22Rv1 (cell line): Measurements from ENCODE around the gene ARHGAP42.

Experiments used
- CTCF ChIP-seq: fragments of 450-650 bp; IDR thresholded peaks from 2 replicates; pipeline ENCODE4 v1.5.1; 2017; ENCODE audit warnings: mild to moderate bottlenecking
- ZFX ChIP-seq: fragments of 450-650 bp; IDR thresholded peaks from 2 replicates; pipeline ENCODE4 v1.6.1; 2017; ENCODE audit warnings: antibody characterized with exemption, borderline replicate concordance

GRCh38 chr11:100769165-100769564 lies 82.1 kb downstream of the ARHGAP42 start:
- TF ChIP-seq CTCF = no peak
- no peak for TF ChIP-seq ZFX
